T-helper 2 cell treated with Interferon-gamma antibody and Interleukin-4, amounts not matched to agents 100 ng/mL and 5 ng/mL, for 36 hours (primary cell): Measurements from ENCODE around the gene MYOD1. TPM values are rescaled to one million over a fixed set of nuclear protein-coding genes. Genes with fewer than 3 reads are reported as not detected.

ENCODE experiments used
- intact Hi-C: fragments of 100-400 bp; cut with micrococcal nuclease; formaldehyde crosslinking; loops from one replicate; pipeline ENCODE4 v1.15.1; 2023
- total RNA-seq: library from RNA; stranded (reverse); gene quantifications from 2 replicates; pipeline ENCODE4 v1.2.3, GENCODE V29; 2022

MYOD1 gene
- total RNA-seq, 1 donor from 2014 or later: not detected

DNA sequence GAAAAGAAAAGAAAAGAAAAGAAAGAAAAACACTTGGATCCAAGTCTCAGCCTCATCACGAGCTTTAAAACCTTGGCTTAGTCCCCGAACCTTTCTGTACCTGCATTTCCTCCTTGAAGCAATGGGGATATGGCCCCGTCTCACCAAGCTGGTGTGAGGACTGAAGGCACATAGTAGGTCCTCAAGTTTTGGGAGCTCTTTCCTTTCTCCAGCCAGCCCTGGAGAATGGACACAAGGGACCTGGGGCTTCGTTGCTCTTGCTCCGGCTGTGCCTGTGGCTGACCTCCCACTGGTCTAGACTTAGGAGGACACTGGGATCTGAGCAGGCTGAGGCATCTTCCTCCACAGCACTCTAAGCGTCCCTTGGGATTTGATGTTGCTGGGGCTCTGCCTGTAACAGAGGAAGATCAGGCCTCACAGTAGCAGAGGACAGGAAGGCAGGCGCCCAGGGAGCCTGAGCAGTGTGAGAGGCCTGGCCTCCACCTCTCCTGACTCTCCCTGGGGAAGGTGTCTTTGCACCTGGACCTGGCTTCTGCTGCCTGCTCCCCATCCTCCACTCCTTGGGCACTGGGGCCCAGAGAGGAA is 48.0 kb downstream of the MYOD1 start:
- intact Hi-C loops: no loop called here

- intact Hi-C loops: no loop called here
These were observed 48.5 kb downstream of the MYOD1 start for GRCh38 chr11:17767914-17768313.

- intact Hi-C loops: no loop called here
These were observed 49.2 kb downstream of the MYOD1 start for GRCh38 chr11:17768547-17768946.

- intact Hi-C loops: no loop called here
These were observed 49.8 kb downstream of the MYOD1 start for GRCh38 chr11:17769218-17769617.

- intact Hi-C loops: no loop called here
These were observed 50.8 kb downstream of the MYOD1 start for GRCh38 chr11:17770048-17770652.

- intact Hi-C loops: no loop called here
These were observed 51.5 kb downstream of the MYOD1 start for GRCh38 chr11:17770917-17771316.

- intact Hi-C loops: no loop called here
These were observed 52.0 kb downstream of the MYOD1 start for GRCh38 chr11:17771415-17771814.

Other genes with a start within 250 kb of the MYOD1 start
- gene ABCC8, start 242.7 kb upstream of the MYOD1 start, total RNA-seq: 0.50 and 1.3 TPM in 2 replicates
- gene USH1C, start 175.2 kb upstream of the MYOD1 start, total RNA-seq: not detected in 2 replicates
- gene OTOG, start 172.3 kb upstream of the MYOD1 start, total RNA-seq: not detected in 2 replicates
- not detected in 2 replicates for gene KCNC1, start 15.2 kb downstream of the MYOD1 start, total RNA-seq